ENCODE results near the gene RDH13.
A peak's percentile ranks its signal among the peaks of the same experiment; 100 is the strongest.

RDH13 gene

GRCh38 chr19:55096061-55096701 is 33.2 kb upstream of the RDH13 start:
- H3K27me3 Mint-ChIP-seq: no peaks in the 10 kb centered on the region
- no peak for DNase-seq
- no peak overlapping the region for H3K4me3 Mint-ChIP-seq
- no peaks in the 10 kb centered on the region for H3K9me3 Mint-ChIP-seq
- no peak for ATAC-seq
- no peak overlapping the region for H3K27ac Mint-ChIP-seq
- no peaks in the 10 kb centered on the region for H3K4me1 Mint-ChIP-seq
- H3K36me3 Mint-ChIP-seq (ENCODE audit: low read depth): peaks cover 12% of the 10 kb centered on the region

GRCh38 chr19:55095260-55096060 is 32.5 kb upstream of the RDH13 start:
- Mint-ChIP-seq H3K9me3 (no peaks in the 10 kb centered on the region), H3K36me3 (ENCODE audit: low read depth) (peaks cover 15% of the 10 kb centered on the region), H3K27me3 (no peaks in the 10 kb centered on the region), H3K27ac (no peak overlapping the region), H3K4me1 (no peaks in the 10 kb centered on the region), H3K4me3 (no peak overlapping the region)
- no peak for ATAC-seq
- DNase-seq: no peak

GRCh38 chr19:55094456-55095259 is 31.7 kb upstream of the RDH13 start:
- no peak overlapping the region for H3K27ac Mint-ChIP-seq
- ATAC-seq: no peak
- H3K9me3 Mint-ChIP-seq: no peaks in the 10 kb centered on the region
- peaks cover 3% of the 10 kb centered on the region for H3K27me3 Mint-ChIP-seq
- DNase-seq: no peak
- no peak overlapping the region for H3K4me3 Mint-ChIP-seq
- no peaks in the 10 kb centered on the region for H3K4me1 Mint-ChIP-seq
- peaks cover 16% of the 10 kb centered on the region for H3K36me3 Mint-ChIP-seq (ENCODE audit: low read depth)

- no peak for ATAC-seq
- peaks cover 8% of the 10 kb centered on the region for H3K4me1 Mint-ChIP-seq
- H3K9me3 Mint-ChIP-seq: no peaks in the 10 kb centered on the region
- no peak overlapping the region for H3K4me3 Mint-ChIP-seq
- no peak for DNase-seq
- H3K36me3 Mint-ChIP-seq (ENCODE audit: low read depth): peaks cover 17% of the 10 kb centered on the region
- H3K27ac Mint-ChIP-seq: no peak overlapping the region
- peaks cover 18% of the 10 kb centered on the region for H3K27me3 Mint-ChIP-seq
These were observed 29.7 kb upstream of the RDH13 start for GRCh38 chr19:55092423-55093318.

DNA sequence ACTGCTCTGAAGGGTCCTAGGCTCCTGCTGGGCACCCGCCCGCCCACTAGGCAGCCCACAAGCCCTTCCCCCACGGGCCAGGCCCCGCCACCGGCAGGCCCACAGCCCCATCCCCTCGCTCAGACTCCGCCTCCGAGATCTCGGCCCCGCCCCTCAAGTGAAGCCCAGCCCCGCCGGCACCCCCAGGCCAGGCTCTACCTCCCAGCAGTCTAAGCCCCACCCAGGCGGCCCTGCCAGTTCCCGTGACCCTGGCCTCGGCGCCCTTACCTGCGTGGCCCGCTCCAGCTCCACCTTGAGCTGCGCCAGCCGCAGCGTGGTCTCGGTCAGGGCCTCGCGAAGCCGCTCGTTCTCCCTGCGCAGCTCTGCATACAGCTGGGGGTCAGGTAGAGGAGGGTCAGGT is 29.0 kb upstream of the RDH13 start:
- DNase-seq: no peak
- ATAC-seq: no peak
- H3K4me3 Mint-ChIP-seq: no peak overlapping the region
- peaks cover 15% of the 10 kb centered on the region for H3K4me1 Mint-ChIP-seq
- peaks cover 25% of the 10 kb centered on the region for H3K27me3 Mint-ChIP-seq
- no peaks in the 10 kb centered on the region for H3K9me3 Mint-ChIP-seq
- peaks cover 17% of the 10 kb centered on the region for H3K36me3 Mint-ChIP-seq (ENCODE audit: low read depth)
- no peak overlapping the region for H3K27ac Mint-ChIP-seq

DNA sequence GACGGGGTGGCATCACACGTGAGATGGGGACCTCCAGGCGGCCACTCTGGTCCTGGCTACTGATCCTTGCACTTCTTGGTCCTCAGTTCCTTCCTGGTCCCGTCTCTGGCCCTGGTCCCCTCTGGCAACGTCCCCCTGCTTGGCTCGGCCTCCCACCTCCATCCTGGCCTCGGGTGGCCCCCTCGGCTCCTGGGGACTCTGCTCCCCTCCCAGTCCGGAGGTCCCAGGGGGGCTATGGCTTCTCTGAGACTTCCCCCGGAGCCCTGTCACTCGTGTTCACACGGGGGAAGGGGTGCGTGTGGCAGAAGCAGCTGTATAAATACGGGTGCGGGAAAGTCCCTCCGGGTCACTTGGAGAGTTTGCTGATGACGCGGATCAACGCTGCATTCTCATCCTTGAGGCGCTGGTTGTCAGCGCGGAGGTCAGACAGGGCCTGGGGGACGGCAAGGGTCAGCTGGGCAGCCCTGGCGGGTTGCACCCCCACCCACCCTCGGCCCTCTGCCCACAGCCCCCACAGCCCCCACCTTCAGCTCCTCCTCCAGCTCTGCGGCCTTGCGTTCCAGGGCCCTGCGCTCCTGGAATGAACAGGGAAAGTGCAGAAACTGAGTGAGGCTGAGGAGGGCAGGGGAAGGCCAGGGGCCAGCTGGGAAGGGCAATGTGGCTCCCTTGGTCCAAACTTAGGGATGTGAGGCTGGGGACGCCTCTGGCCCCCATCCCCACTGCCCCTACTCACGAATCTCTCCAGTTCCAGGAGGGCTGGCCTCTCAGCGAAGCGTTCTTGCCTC is 28.4 kb upstream of the RDH13 start:
- Mint-ChIP-seq H3K4me3 (no peak overlapping the region), H3K27ac (no peak overlapping the region), H3K36me3 (ENCODE audit: low read depth) (peaks cover 17% of the 10 kb centered on the region), H3K9me3 (no peaks in the 10 kb centered on the region), H3K4me1 (peaks cover 17% of the 10 kb centered on the region), H3K27me3 (peaks cover 27% of the 10 kb centered on the region)
- no peak for ATAC-seq
- DNase-seq: no peak

- no peak for DNase-seq
- ATAC-seq: no peak
- Mint-ChIP-seq H3K4me1 (peaks cover 17% of the 10 kb centered on the region), H3K36me3 (ENCODE audit: low read depth) (peaks cover 17% of the 10 kb centered on the region), H3K27me3 (peaks cover 33% of the 10 kb centered on the region), H3K9me3 (no peaks in the 10 kb centered on the region), H3K4me3 (no peak overlapping the region), H3K27ac (no peak overlapping the region)
These were observed 27.6 kb upstream of the RDH13 start for GRCh38 chr19:55090564-55090963.

- Mint-ChIP-seq H3K9me3 (no peaks in the 10 kb centered on the region), H3K36me3 (ENCODE audit: low read depth) (peaks cover 16% of the 10 kb centered on the region), H3K27ac (no peak overlapping the region), H3K4me3 (no peak overlapping the region), H3K4me1 (peaks cover 17% of the 10 kb centered on the region), H3K27me3 (peaks cover 42% of the 10 kb centered on the region)
- DNase-seq (no peak), ATAC-seq (no peak)
These were observed 26.5 kb upstream of the RDH13 start for GRCh38 chr19:55089342-55089944.

DNA sequence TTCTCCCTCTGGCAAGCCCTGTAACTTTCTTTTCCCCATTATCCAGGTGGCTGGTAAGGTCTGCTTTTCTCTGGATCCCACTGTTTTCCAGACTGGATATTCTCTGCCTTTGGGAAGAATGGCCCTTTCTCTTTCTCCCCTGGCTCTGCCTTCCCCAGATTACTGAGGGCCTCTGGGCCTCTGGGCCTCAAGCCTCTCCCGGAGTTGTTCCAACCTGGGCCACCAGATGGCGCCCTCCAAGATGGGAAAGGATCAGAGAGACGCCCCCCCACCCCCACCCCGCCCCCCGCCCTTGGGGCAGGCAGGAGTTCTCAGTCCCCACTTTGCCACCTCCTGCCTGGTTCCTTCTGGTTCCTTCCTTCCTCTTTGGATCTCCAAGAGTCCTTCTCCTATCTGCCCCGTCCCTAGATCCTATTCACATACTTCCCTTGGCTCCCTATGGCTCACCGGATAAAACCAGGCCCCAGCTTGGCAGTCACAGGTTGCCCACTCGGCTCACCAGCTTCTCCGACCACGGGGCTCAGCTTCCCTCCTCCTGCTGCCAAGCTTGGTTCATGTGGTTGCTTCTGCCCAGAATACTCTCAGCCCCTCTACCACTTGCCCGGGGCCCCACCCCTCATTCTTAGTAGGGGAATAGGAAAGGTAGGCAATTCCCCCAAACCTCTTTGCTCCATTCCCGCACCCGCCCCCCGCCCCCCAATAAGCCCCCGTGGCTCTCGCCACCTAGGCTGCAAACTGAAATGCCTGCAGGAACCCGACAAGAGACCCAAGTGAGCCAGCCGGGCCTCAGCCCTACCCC is 25.8 kb upstream of the RDH13 start:
- no peak overlapping the region for H3K27ac Mint-ChIP-seq
- H3K4me3 Mint-ChIP-seq: peak overlapping the region; percentile 39
- peaks cover 17% of the 10 kb centered on the region for H3K4me1 Mint-ChIP-seq
- H3K27me3 Mint-ChIP-seq: peaks cover 49% of the 10 kb centered on the region
- peak; percentile 89 for DNase-seq
- ATAC-seq: peak; percentile 57
- H3K36me3 Mint-ChIP-seq (ENCODE audit: low read depth): peaks cover 16% of the 10 kb centered on the region
- H3K9me3 Mint-ChIP-seq: no peaks in the 10 kb centered on the region

DNA sequence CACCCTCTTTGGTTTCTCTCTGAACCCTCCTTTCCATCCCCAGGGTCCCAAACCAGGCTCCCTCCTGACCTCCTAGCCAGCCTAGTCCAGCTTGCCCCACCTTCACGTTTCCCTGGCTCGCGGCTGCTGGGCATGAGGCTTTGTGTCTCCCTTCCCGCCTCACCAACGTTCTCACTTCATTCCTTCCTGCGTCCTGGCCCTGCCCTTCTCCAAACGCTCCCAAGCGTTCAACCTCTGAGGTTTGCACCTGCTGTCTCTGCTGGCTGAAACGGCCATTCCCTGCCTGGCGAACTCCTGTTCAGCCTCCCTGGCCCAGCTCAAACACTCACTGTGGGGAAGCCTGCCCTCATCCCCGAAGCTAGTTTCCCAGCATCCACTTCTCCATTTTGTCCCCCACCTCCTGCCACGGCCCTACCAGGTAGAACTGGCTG is 25.1 kb upstream of the RDH13 start:
- Mint-ChIP-seq H3K9me3 (no peaks in the 10 kb centered on the region), H3K27me3 (peaks cover 52% of the 10 kb centered on the region), H3K4me1 (peaks cover 17% of the 10 kb centered on the region), H3K4me3 (peak overlapping the region; percentile 39), H3K27ac (no peak overlapping the region), H3K36me3 (ENCODE audit: low read depth) (peaks cover 16% of the 10 kb centered on the region)
- ATAC-seq: no peak
- no peak for DNase-seq

DNA sequence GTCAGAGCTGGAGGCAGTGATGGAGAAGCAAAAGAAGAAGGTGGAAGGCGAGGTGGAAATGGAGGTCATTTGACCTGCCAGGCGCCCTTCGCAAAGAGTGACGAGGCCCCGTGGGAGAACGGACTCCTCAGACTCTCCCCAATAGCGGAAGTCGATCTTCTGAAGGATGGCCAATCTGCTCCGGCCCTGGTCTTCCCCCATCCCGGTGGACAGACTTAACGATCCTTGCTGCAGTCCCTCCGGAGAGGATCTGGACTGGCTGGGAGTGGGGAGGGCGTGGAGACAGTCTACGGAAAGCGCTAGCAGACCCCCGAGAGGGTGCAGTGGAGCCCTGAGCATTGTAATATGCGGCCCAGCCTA is 24.6 kb upstream of the RDH13 start:
- Mint-ChIP-seq H3K27ac (no peak overlapping the region), H3K36me3 (ENCODE audit: low read depth) (peaks cover 17% of the 10 kb centered on the region), H3K4me1 (peaks cover 21% of the 10 kb centered on the region), H3K9me3 (no peaks in the 10 kb centered on the region), H3K4me3 (peak overlapping the region; percentile 51), H3K27me3 (peaks cover 56% of the 10 kb centered on the region)
- DNase-seq: no peak
- no peak for ATAC-seq

- Mint-ChIP-seq H3K4me3 (peak overlapping the region; percentile 51), H3K27me3 (peaks cover 61% of the 10 kb centered on the region), H3K4me1 (peaks cover 24% of the 10 kb centered on the region), H3K36me3 (ENCODE audit: low read depth) (peaks cover 17% of the 10 kb centered on the region), H3K27ac (no peak overlapping the region), H3K9me3 (no peaks in the 10 kb centered on the region)
- peak; percentile 68 for DNase-seq
- peak; percentile 48 for ATAC-seq
These were observed 24.0 kb upstream of the RDH13 start for GRCh38 chr19:55086730-55087541.

All from activated naive CD8-positive, alpha-beta T cell treated with anti-CD3 and anti-CD28 coated beads, Interleukin-2, amount 50 U/mL, for 24 hours (primary cell).